ENCODE data around the gene ANO4. TPM values are rescaled to one million over a fixed set of nuclear protein-coding genes. Genes with fewer than 3 reads are reported as not detected.

The ANO4 gene
- total RNA-seq, 1 donor from 2014 or later, result 0.74 TPM

GRCh38 chr12:101166866-101167265, 372.3 kb downstream of the ANO4 start:
- TF ChIP-seq POLR2AphosphoS5 (IDR thresholded peaks at IDR 0.05; ENCODE audit: insufficient read depth in 1 of 2, low read depth in 1 of 2) (no peak), POLR2A (IDR thresholded peaks at IDR 0.05) (no peak)
- TF ChIP-seq, protein P1, sequence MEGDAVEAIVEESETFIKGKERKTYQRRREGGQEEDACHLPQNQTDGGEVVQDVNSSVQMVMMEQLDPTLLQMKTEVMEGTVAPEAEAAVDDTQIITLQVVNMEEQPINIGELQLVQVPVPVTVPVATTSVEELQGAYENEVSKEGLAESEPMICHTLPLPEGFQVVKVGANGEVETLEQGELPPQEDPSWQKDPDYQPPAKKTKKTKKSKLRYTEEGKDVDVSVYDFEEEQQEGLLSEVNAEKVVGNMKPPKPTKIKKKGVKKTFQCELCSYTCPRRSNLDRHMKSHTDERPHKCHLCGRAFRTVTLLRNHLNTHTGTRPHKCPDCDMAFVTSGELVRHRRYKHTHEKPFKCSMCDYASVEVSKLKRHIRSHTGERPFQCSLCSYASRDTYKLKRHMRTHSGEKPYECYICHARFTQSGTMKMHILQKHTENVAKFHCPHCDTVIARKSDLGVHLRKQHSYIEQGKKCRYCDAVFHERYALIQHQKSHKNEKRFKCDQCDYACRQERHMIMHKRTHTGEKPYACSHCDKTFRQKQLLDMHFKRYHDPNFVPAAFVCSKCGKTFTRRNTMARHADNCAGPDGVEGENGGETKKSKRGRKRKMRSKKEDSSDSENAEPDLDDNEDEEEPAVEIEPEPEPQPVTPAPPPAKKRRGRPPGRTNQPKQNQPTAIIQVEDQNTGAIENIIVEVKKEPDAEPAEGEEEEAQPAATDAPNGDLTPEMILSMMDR (IDR thresholded peaks at IDR 0.05), result no peak
- intact Hi-C loops (cut with DNase I), result no loop called here

DNA sequence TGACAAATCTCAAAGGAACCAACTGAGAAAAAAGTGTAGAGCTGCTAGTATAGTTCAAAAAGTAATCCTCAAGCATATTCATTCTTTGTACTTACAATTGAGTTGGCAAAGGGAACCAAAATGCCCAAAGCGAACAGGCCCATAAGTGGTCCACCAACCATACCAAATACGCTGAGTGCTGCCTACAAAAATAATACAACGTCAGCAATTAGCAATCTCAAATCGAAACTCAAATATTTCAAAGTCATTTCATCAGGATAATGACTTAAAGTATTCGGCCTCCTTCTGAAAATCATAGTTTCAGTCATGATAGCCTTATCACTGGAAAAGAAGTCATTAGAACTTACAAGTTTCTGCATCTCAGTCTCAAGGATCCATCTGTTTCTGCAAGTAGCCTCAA, 373.4 kb downstream of the ANO4 start:
- H3K27ac ChIP-seq, result no peak overlapping the region
- no peaks in the 10 kb centered on the region for H3K4me1 ChIP-seq
- TF ChIP-seq, protein P1 (IDR thresholded peaks at IDR 0.05), result no peak
- no peak for TF ChIP-seq POLR2AphosphoS5 (IDR thresholded peaks at IDR 0.05; ENCODE audit: insufficient read depth in 1 of 2, low read depth in 1 of 2)
- TF ChIP-seq POLR2A (IDR thresholded peaks at IDR 0.05), result no peak
- H3K9me3 ChIP-seq, result no peaks in the 10 kb centered on the region
- H3K4me3 ChIP-seq, result no peak overlapping the region
- intact Hi-C loops (cut with DNase I), result no loop called here
- H3K36me3 ChIP-seq, result no peaks in the 10 kb centered on the region
- H3K27me3 ChIP-seq, result no peaks in the 10 kb centered on the region
- no peak for DNase-seq (ENCODE audit: extremely low spot score in 2 of 2)

More at GRCh38 chr12:101166866-101167265, 372.3 kb downstream of the ANO4 start:
- Histone ChIP-seq H3K4me1 (no peaks in the 10 kb centered on the region), H3K36me3 (no peaks in the 10 kb centered on the region), H3K4me3 (no peak overlapping the region), H3K27ac (no peak overlapping the region), H3K27me3 (no peaks in the 10 kb centered on the region), H3K9me3 (no peaks in the 10 kb centered on the region)
- no peak for DNase-seq (ENCODE audit: extremely low spot score in 2 of 2)

DNA sequence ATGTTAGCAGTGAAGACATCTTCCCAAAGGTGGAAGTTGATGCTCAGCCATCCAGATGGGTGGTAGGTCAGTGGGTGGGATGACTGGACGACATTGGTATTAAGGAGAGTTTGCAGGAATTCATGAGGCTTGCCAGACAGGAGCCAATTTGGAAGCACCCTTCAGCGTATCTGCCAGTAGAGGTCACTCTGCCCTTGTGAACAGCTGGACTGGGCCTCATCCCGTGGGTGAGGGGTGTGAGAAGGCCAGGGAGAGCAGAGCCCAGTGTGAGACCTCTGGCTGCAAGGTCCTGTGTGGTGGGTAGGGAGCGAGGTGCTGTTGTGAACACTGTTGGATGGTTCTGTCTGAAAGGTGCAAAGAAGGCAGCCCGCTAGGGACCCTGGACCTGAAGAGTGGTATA, 377.7 kb downstream of the ANO4 start:
- no peak for DNase-seq (ENCODE audit: extremely low spot score in 2 of 2)
- TF ChIP-seq POLR2AphosphoS5 (IDR thresholded peaks at IDR 0.05; ENCODE audit: insufficient read depth in 1 of 2, low read depth in 1 of 2), result no peak
- TF ChIP-seq POLR2A (IDR thresholded peaks at IDR 0.05), result no peak
- TF ChIP-seq, protein P1 (IDR thresholded peaks at IDR 0.05), result no peak
- H3K27me3 ChIP-seq, result no peaks in the 10 kb centered on the region
- H3K4me1 ChIP-seq, result no peaks in the 10 kb centered on the region
- no peaks in the 10 kb centered on the region for H3K36me3 ChIP-seq
- H3K27ac ChIP-seq, result no peak overlapping the region
- H3K4me3 ChIP-seq, result no peak overlapping the region
- no peaks in the 10 kb centered on the region for H3K9me3 ChIP-seq
- intact Hi-C loops (cut with DNase I), result no loop called here

GRCh38 chr12:101173197-101173749, 378.7 kb downstream of the ANO4 start:
- Histone ChIP-seq H3K4me1 (no peaks in the 10 kb centered on the region), H3K4me3 (no peak overlapping the region), H3K27me3 (no peaks in the 10 kb centered on the region), H3K36me3 (no peaks in the 10 kb centered on the region), H3K9me3 (no peaks in the 10 kb centered on the region), H3K27ac (no peak overlapping the region)
- intact Hi-C loops (cut with DNase I), result no loop called here
- DNase-seq (ENCODE audit: extremely low spot score in 2 of 2), result no peak
- TF ChIP-seq, protein P1 (IDR thresholded peaks at IDR 0.05), result no peak
- TF ChIP-seq POLR2A (IDR thresholded peaks at IDR 0.05), result no peak
- TF ChIP-seq POLR2AphosphoS5 (IDR thresholded peaks at IDR 0.05; ENCODE audit: insufficient read depth in 1 of 2, low read depth in 1 of 2), result no peak

DNA sequence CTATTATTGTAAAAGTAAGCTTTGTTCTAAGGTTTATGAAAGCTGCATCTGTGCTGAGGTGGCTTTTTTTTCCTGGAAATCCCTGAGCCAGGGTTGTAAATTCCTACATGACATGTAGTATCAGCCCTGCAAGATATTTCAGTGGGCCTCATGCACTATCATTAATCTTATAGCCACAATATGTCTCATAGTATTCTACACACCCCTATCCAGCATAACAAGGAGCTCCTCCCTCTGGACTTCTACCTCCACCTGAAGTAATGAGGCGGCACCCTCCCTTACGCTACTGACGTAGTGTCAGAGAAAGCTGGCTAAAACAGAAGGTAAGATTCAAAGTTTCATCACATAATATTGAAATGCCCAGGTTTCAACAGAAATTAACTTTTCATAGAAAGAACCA, 380.0 kb downstream of the ANO4 start:
- Histone ChIP-seq H3K9me3 (no peaks in the 10 kb centered on the region), H3K4me1 (no peaks in the 10 kb centered on the region), H3K27me3 (no peaks in the 10 kb centered on the region), H3K27ac (no peak overlapping the region), H3K4me3 (no peak overlapping the region), H3K36me3 (no peaks in the 10 kb centered on the region)
- TF ChIP-seq POLR2A (IDR thresholded peaks at IDR 0.05) (no peak), POLR2AphosphoS5 (IDR thresholded peaks at IDR 0.05; ENCODE audit: insufficient read depth in 1 of 2, low read depth in 1 of 2) (no peak)
- TF ChIP-seq, protein P1 (IDR thresholded peaks at IDR 0.05), result no peak
- intact Hi-C loops (cut with DNase I), result no loop called here
- DNase-seq (ENCODE audit: extremely low spot score in 2 of 2), result no peak
